Measurements from ENCODE around the gene TTC7B. TPM values are rescaled to one million over a fixed set of nuclear protein-coding genes. Genes with fewer than 3 reads are reported as not detected.

Gene TTC7B
- total RNA-seq, 4 donors from 2014 or later = 14.3 to 48.9 (median 32.5) TPM

DNA sequence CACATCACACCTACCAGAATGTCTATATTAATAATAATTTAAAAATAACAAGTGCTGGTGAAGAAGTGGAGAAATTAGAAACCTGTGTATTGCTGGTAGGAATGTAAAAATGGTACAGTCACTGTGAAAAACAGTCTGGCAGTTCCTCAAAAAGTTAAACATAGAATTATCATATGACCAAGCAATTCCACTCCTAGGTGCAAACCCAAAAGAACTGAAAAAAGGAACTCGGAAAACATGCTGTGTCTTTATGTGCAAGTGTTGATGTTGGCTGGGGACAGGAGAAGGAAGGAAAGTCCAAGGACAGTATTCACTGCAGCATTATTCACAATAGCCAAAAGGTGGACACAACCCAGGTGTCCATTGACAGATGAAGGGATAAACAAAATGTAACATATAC lies 146.5 kb downstream of the TTC7B start:
- Histone ChIP-seq H3K27ac (no peak overlapping the region), H3K36me3 (peaks cover 13% of the 10 kb centered on the region), H3K9me3 (no peaks in the 10 kb centered on the region), H3K4me1 (peaks cover 11% of the 10 kb centered on the region), H3K27me3 (no peaks in the 10 kb centered on the region), H3K4me3 (no peak overlapping the region)
- DNase-seq (ENCODE audit: low spot score in 2 of 2) = no peak
- TF ChIP-seq EP300 (IDR thresholded peaks at IDR 0.05) = no peak
- TF ChIP-seq, protein P1, sequence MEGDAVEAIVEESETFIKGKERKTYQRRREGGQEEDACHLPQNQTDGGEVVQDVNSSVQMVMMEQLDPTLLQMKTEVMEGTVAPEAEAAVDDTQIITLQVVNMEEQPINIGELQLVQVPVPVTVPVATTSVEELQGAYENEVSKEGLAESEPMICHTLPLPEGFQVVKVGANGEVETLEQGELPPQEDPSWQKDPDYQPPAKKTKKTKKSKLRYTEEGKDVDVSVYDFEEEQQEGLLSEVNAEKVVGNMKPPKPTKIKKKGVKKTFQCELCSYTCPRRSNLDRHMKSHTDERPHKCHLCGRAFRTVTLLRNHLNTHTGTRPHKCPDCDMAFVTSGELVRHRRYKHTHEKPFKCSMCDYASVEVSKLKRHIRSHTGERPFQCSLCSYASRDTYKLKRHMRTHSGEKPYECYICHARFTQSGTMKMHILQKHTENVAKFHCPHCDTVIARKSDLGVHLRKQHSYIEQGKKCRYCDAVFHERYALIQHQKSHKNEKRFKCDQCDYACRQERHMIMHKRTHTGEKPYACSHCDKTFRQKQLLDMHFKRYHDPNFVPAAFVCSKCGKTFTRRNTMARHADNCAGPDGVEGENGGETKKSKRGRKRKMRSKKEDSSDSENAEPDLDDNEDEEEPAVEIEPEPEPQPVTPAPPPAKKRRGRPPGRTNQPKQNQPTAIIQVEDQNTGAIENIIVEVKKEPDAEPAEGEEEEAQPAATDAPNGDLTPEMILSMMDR (IDR thresholded peaks at IDR 0.05) = no peak
- 93% methylated on average over 1 of the region's 1 CpG for WGBS

DNA sequence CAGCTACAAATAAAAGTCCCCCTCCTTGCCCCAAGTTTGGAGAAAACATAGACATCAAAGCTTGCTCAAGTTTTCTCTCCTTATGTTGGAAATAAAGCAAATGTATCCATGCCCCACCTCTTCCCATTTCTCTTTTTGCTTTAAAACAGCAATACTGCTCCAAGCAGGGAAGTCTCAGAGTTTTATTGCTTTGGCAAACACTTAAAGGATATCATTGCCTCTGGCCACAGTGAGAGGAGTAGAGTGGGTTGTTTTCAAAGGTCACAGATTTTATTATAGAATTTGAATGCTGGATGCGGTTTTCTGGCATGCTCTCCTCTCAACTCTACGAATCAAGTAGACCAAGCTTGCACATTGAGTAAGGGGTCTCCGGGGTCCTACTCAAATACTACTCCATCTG lies 149.7 kb downstream of the TTC7B start:
- Histone ChIP-seq H3K36me3 (no peaks in the 10 kb centered on the region), H3K4me3 (no peak overlapping the region), H3K27ac (no peak overlapping the region), H3K4me1 (no peaks in the 10 kb centered on the region), H3K9me3 (no peaks in the 10 kb centered on the region), H3K27me3 (no peaks in the 10 kb centered on the region)
- WGBS = 58% methylated on average over 3 of the region's 3 CpGs
- DNase-seq (ENCODE audit: low spot score in 2 of 2) = no peak
- TF ChIP-seq POLR2A (IDR thresholded peaks at IDR 0.05) (no peak), EP300 (IDR thresholded peaks at IDR 0.05) (no peak), POLR2AphosphoS5 (IDR thresholded peaks at IDR 0.05) (no peak)
- TF ChIP-seq, protein P1 (IDR thresholded peaks at IDR 0.05) = no peak

DNA sequence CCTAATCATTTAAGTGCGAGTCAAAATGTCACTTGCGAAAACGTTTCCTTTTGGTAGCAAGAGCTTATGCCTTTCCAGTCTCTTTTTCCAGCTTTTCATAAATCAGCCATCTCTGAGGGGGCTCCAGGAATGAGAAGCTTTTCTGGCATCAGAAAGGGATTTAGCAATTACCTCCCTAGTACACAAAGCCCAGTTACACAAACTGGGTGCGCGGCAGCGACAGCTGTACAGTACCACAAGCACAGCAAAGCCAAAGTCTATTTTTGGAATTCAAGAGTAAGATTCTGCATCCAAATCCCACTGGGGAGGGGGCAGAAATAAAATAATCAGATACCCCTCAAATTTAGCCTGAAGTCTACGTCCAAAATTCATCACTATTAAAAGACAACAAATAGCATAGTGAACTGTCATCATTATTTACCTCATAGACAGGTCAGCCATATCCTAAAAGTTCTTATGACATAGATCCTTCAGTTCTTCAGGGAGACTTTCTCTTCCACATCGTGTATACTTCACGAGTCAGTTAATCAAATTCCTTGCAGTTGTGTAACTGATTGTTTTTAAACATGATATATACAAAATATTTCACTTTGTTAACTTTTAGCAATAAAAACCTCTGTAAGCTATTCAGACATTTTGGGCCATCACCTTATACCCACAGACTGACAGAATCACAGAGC lies 150.8 kb downstream of the TTC7B start:
- no peak overlapping the region for H3K4me3 ChIP-seq
- H3K36me3 ChIP-seq = no peaks in the 10 kb centered on the region
- TF ChIP-seq EP300 (IDR thresholded peaks at IDR 0.05) (no peak), POLR2A (IDR thresholded peaks at IDR 0.05) (no peak), POLR2AphosphoS5 (IDR thresholded peaks at IDR 0.05) (no peak)
- TF ChIP-seq, protein P1 (IDR thresholded peaks at IDR 0.05) = no peak
- WGBS = 86% methylated on average over 9 of the region's 9 CpGs
- H3K27ac ChIP-seq = no peak overlapping the region
- no peak for DNase-seq (ENCODE audit: low spot score in 2 of 2)
- no peaks in the 10 kb centered on the region for H3K4me1 ChIP-seq
- no peaks in the 10 kb centered on the region for H3K9me3 ChIP-seq
- no peaks in the 10 kb centered on the region for H3K27me3 ChIP-seq

- Histone ChIP-seq H3K27ac (no peak overlapping the region), H3K36me3 (no peaks in the 10 kb centered on the region), H3K27me3 (no peaks in the 10 kb centered on the region), H3K4me3 (no peak overlapping the region), H3K4me1 (no peaks in the 10 kb centered on the region), H3K9me3 (no peaks in the 10 kb centered on the region)
- no peak for TF ChIP-seq POLR2AphosphoS5 (IDR thresholded peaks at IDR 0.05)
- TF ChIP-seq, protein P1 (IDR thresholded peaks at IDR 0.05) = no peak
- no peak for TF ChIP-seq EP300 (IDR thresholded peaks at IDR 0.05)
- 84% methylated on average over 1 of the region's 1 CpG for WGBS
- DNase-seq (ENCODE audit: low spot score in 2 of 2) = no peak
Measured at GRCh38 chr14:90664911-90665310, 151.3 kb downstream of the TTC7B start.

- TF ChIP-seq POLR2A (IDR thresholded peaks at IDR 0.05) (no peak), POLR2AphosphoS5 (IDR thresholded peaks at IDR 0.05) (no peak), EP300 (IDR thresholded peaks at IDR 0.05) (no peak)
- TF ChIP-seq, protein P1 (IDR thresholded peaks at IDR 0.05) = no peak
- WGBS = 82% methylated on average over 5 of the region's 5 CpGs
- Histone ChIP-seq H3K27me3 (no peaks in the 10 kb centered on the region), H3K27ac (no peak overlapping the region), H3K36me3 (no peaks in the 10 kb centered on the region), H3K9me3 (no peaks in the 10 kb centered on the region), H3K4me3 (no peak overlapping the region), H3K4me1 (no peaks in the 10 kb centered on the region)
- DNase-seq (ENCODE audit: low spot score in 2 of 2) = no peak
Measured at GRCh38 chr14:90663680-90664079, 152.6 kb downstream of the TTC7B start.
